GM18519 (cell line): ENCODE measurements around the gene POU2F1.
"Not testable (repeated sequence)": the region's sequence is repeated elsewhere in the genome, so short reads cannot be mapped to it uniquely, and the experiment has no call there.

ENCODE experiments used
- ATAC-seq: cut with Tn5 transposase; IDR thresholded peaks from one replicate; pipeline ENCODE4 v1.9.1; 2021; ENCODE audit warnings: mild to moderate bottlenecking, moderate library complexity; ENCODE audit not compliant: unreplicated experiment, low FRiP score

POU2F1 gene

DNA sequence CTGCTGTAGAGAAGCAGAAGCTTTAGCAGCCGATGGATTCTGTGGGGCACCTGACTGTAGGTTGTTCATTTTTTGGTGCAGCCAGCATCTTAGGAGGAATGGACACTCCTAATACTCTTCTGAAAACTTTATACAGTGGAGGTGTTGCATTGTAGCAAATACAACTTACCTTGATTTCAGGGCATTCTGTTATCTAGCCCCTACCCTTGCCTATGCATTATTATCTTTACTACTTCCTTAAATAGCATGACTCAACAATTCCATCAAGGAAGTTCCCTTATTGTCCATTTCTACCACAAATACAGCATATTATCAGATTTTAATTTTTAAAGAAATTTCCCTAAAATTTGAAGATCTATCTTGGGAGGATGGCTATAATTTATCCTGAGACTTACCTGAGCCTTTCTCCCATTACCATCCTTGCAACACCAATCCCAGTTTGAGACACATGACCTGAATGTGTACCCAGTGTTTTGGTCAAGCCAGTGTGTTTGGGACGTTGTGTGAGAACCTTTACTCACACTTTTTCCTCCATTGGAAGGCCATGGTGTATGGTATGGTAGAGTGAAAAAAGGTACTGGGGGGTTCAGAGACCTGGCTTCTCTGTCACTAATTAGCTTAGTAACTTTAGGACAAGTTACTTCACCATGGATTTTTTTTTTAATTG is 9.2 kb downstream of the POU2F1 start:
- no peak for ATAC-seq

DNA sequence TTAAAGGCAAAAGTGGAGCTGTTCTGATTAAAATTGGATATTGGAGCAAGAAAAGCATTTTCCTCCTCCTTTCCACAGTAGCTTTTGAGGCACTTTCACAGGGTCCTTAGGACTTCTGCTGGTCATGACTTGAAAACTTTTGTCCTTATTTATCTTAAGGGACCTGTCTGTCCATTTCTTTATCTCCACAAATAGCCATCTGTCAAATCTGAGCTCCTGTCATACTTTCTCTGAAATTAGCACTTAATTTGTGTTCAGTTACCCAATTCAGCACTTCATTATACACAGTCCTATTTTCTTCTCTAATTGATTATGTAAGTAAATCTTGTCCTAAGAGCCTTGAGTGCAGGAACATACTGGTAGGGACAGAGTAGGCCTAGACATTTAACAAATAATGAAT is 9.8 kb downstream of the POU2F1 start:
- ATAC-seq: no peak

DNA sequence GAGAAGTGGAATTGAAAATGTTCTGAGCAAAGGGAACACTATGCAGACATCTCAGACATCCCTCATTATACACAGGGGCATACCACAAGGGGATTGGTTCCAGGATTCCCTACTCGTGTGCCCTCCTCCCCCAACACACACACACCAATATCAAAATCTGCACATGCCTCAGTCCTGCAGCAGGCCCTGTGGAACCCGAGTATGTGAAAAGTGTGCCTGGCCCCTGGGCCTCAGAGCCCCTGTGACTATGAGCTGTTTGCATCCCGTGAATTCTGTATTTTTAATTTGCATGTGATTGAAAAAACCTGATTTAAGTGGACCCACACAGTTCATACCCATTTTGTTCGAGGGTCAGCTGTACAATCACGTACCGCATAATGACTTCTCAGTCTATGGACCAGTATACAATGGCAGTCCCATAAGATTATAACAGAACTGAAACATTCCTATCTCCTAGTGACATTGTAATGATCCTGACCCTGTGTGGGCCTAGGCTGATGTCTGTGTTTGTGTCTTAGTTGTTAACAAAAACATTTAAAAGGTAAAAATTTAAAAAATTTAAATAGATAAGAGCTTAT is 11.3 kb downstream of the POU2F1 start:
- ATAC-seq: no peak

DNA sequence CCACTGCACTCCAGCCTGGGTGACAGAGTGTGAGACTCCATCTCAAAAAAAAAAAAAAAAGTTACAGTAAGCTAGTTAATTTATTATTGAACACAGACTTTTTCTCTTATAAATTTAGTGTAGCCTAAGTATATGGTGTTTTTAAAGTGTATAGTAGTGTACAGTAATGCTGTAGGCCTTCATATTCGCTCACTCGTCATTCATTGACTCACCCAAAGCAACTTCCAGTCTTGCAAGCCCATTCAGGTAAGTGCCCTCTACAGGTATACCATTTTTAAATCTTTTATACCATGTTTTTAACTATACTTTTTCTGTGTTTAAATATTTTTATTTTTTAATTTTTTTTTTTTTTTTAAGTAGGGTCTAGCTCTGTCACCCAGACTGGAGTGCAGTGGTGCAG is 12.1 kb downstream of the POU2F1 start:
- ATAC-seq: no peak

DNA sequence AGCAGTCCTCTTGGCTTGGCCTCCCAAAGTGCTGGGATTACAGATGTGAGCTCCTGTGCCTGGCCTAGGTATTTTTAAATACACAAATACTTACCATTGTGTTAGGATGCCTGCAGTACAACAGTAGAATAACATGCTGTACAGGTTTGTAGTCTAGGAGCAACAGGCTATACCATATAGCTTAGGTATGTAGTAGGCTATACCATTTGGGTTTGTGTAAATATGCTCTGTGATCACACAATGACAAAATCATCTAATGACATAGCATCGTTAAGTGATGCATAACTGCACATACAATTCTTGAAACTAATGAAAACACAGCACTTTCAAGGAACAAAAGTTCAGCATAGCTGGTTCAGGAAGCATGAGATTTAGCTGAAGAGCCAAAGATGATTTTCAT is 12.7 kb downstream of the POU2F1 start:
- ATAC-seq: no peak

DNA sequence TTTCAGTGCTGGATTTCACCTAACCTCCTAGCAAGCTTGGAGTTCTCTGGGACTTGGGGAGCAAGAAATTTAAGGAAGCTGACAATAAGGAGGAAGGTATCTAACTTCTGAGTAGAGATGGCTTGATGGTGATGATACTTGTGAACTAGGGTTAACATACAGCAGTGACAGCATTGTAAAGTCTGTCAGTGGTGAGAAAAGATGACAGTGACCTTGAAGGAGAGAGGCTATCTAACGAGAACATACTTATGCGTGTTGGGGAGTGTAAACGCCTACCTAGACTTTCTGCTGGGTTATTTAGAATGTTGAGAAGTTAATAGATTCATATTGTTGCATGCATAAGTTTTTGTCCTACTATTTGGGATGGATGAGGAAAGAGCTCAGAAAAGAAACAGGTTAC is 16.3 kb downstream of the POU2F1 start:
- ATAC-seq: no peak

DNA sequence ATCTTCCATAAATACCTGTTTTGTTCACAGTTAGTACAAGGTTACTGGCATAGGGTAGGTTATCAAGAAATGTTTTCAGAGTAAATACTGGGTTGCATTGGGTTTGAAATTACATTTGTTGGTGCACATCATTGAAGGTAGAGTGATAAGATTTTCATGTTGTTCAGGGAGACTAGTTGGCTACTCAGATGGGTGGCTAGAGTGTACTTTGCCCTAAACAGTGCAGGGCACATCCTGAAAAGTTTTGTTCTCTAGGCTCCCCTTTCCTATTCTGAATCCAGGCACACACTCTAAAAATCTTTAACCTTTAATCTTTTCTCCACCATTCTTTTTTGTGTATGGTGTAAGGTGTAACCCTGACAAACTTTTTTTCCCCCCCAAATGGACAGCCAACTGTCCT is 18.0 kb downstream of the POU2F1 start:
- no peak for ATAC-seq

DNA sequence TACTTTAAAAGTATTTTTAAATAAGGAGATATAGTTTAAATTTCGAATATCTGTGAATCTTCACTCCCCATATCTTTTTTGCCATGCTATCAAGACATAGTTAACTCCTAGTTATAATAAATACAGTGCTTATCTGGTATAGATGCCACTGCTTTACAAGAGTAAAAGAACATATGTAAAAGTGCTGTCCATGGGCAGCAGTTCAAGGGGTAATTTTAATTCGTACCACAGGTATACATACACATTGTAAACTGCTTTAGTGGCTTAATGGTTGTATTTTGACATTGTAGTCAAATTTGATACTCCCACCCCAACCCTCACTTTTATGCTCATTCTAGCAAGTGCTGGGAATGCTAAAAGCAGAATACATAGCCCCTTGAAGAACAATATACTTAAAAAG is 18.6 kb downstream of the POU2F1 start:
- ATAC-seq: no peak

DNA sequence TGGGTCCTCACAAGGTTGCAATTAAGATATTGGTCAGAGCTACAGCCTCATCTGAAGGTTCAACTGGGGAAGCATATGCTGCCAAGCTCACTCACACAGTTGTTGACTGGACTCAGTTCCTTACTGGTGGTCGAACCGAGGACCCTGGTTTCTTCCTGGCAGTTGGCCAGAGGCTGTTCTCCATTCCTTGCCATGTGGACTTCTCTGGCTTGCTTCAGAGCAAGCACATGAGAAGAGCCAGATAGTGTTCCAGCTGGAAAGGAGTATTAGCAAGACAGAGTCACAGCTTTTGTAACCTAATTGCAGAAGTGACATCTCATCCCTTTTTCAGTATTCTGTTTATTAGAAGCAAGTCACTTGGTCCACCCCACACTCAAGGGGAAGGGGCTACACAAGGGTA is 23.6 kb downstream of the POU2F1 start:
- ATAC-seq: no peak

DNA sequence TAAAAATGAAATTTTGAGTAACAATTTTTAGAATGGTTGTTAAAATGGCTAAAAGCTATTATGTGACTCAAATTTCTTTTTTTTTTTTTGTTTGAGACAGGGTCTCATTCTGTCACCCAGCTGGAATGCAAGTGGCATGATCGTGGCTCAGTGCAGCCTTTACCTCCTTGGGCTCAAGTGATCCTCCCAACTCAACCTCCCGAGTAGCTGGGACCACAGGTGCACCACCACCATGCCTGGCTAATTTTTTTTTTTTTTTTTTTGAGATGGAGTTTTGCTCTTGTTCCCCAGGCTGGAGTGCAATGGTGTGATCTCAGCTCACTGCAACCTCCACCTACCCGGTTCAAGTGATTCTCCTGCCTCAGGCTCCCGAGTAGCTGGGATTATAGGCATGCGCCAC is 24.5 kb downstream of the POU2F1 start:
- not testable (repeated sequence) for ATAC-seq

DNA sequence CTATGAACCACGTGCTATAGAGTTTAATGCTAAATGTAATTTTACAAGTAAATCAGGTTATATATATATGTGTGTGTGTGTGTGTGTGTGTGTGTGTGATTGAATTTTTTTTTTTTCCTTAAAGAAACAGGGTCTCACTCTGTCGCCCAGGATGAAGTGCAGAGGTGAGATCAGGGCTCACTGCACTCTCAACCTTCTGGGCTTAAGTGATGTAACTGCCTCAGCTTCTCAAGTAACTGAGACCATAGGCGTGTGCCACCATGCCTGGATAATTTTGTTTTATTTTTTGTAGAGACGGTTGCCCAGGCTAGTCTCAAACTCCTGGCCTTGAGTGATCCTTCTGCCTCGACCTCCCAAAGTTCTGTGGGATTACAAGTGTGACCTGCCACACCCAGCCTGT is 26.3 kb downstream of the POU2F1 start:
- ATAC-seq: no peak

DNA sequence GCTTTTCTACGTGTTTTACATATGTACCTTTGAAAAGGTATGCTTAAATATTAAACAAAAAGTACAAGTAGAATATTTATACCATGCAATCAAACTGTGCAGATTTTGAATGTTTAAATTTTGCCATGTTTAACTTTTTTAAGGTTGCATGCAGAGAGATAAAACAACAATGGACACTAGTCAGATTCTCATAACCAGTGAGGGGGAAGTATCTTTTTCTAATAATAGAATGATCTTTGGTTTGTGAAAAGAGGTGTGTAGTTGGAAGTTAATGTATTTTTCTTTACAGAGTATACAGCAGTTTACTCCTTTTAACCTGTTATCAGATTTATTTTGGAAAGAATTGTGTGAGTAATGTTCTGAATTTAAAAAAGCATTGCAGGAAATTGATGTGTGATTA is 27.1 kb downstream of the POU2F1 start:
- no peak for ATAC-seq

DNA sequence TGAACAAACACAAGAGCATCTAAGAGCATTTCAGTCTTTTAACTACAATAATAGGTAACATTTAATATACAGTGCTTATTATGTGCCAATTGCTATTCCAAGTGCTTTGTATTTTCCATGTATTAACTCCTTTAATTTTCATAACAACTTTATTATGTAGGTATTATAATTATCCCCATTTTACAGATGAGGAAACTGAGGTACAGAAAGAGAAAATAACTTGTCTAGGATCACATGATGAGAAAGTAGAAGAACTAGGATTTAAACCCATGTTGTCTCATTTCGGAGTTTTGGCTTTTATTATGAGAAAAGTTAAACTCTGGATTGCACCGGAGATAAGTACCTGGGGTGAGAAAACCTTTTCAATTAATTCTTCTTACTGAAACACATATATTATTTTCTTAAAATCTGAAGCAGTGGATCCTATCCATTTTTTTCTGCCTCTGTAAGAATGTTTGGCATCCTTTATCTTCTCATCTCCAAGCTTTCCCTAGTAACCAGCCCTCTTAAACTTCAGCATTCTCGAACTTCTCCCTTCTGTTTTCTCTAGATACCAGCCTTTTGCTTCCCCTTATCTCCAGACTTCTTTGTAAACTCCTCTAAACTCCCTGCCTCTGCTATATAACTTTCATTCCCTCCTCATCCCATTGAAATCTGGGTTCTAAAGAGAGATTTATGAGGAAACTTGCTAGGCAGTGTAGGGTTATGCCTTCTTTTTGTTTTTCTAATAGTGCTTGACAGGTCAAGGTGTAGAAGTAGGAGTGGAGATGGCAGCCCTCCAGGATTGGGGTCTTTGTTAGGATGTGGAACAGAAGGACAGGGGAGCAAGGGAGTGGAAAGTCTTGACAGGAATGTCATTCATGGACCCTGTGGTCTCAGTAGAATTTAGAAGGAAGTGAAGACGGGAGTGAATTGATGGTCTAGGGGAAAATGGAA is 28.3 kb downstream of the POU2F1 start:
- no peak for ATAC-seq

DNA sequence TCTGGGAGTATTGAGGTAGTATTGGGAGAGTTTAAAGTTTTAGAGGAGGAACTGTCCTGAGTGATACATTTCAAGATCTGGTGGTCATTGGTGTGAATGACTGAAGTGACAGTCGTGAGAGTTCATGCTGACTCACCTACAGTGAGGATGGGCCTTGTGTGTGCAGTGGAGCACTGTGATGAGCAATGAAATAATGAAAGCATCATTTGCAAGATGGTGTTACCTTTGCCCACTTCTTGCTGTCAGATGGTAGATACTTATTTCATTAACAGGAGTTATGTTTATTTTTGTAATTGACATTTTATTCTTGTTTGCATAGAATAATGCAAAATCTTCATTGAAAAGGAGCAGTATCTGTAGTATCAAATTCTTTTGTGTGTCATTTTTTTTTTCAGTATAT is 29.0 kb downstream of the POU2F1 start:
- ATAC-seq: no peak

DNA sequence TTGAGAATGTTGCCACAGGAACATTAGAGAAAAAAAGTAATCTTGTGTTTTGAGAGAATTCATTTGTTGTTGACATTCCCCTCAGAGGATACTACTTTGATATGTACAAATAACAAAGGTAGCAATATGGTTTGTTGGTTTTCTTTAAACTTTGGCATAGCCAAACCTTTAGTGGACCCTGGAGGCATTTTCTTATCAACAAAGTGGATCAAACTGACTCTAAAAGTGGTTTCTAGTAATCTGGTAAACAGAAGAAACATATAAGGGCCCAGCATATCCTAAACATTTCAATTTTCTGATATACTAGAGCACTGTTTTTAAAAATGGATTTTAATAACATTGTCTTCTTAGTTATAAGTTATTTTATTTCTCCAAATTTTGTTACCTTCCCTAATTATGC is 29.8 kb downstream of the POU2F1 start:
- no peak for ATAC-seq

DNA sequence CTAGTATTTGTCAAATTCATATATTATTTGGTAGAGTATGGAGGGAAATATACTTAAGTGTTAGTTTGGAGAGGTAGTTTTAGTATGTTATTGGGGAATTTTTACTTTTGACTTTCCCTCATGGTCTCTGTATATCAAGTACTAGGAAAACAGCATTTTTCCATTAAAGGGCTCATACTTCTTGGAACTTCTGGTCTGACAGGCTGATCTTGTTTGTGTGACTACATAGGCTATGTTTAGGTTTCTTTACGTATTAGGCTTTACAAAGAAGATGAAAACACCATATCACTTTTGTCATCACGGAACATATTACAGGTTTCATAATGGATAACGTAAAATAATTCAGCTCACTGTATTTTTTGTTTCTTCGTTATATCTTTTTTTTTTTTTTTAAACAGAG is 30.8 kb downstream of the POU2F1 start:
- no peak for ATAC-seq

DNA sequence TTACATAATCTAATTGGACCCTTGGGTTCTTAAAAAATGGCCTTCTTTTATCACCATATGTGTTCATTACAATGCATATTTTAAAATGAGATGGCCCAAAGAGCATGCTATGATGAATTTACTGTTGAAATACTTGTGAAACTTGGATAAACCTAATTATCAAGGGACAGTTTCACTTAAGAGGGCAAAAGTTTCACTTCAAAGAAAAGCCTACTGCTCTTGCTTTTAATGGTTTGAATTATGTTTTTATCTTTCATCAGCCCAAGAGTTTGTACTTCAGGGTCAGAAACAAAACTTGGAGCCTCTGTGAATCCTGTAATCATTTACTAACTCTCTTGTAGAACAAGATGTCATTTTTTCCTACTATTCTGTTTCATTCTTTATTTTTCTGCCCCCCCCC is 32.3 kb downstream of the POU2F1 start:
- ATAC-seq: no peak

DNA sequence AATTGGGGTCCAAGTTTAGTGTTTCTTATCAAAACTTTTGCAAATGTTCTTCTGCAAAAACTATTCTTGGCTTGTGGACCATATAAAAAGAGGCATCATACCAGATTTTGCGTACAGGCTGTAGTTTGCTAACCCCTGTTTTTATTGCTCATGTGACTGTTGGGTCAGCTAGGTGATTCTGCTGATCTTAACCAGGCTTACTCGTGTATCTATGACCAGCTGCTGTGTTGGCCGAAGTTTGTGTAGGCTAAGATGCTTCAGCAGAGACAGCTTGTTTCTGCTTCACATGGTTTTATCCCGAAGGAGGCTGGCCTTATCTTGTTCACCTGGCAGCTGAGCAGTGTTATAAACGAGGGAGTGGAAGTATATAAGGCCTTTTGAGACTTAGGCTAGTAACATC is 38.2 kb downstream of the POU2F1 start:
- no peak for ATAC-seq

DNA sequence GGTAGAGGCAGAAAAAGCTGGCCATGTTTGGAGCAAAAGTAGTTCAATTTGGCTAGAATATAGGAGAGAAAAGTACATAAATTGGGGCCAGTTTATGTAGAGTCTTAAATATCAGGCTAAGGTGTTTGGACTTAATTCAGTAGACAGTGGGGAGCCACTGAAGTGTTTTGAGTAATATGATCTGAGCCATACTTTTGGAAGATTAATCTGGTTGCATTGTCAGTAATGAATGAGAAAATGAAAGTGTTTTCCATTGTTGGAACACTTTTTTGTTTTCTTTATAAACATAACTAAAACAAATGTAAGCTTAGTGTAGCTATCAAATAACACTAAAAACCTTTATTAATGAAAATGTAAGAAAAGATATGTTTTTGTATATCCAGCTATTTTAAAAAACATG is 42.1 kb downstream of the POU2F1 start:
- no peak for ATAC-seq

DNA sequence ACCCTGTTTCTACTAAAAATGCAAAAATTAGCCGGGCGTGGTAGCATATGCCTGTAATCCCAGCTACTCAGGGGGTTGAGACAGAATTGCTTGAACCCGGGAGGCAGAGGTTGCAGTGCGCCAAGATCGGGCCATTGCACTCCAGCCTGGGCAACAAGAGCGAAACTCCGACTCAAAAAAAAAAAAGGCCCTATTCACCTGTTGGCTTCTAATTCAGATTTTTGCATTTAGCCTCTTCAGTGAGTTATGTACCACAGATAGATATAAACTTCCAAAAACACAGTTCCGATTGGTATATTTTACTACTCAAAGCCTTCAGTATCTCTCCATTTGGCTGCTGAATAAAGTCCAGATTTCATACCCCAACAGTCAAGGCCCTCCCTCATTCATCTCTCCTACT is 42.7 kb downstream of the POU2F1 start:
- no peak for ATAC-seq

DNA sequence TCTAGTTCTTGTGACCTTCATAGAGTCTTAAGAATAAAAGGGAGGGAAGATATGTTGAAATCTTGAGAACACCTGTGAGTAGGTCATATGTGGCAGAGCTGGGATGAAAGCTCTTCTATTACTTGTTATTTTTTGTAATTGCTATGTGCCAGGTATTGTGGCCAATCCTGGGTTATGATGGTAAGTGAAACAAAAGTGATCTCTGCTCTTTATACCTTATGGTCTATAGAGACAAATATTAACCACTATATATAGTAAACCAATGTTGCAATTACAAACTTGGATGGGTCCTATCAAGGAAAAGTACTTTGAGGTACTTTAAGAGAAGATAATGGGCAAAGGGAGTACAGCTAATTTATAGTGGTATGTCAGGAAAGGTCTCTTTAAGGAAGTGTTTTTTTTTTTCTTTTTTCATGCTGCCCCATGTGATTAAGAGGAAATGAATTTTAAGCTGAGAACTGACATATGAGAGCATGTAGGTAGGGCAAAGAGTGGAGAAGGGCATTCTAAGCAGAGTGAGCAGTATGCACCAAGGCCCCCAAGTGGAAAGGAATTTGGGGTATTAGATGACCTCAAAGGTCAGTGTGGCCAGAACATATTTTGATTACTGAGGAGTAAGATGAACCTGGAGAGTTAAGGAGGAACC is 43.3 kb downstream of the POU2F1 start:
- no peak for ATAC-seq
